Spleen (tissue), 7 donors: ENCODE data around the gene RAB11FIP4.

ENCODE experiments used
- POLR2A ChIP-seq, 3 donors: fragments of 450-650 bp; IDR thresholded peaks; one replicate each; pipeline ENCODE4 v1.5.1; 2017; ENCODE audit warnings: antibody characterized with exemption in 3 of 3, mild to moderate bottlenecking in 1 of 3
- POLR2AphosphoS5 ChIP-seq, 3 donors: sonication (generic); formaldehyde crosslinking; IDR thresholded peaks; one replicate each; pipeline ENCODE4 v1.5.1; 2017; ENCODE audit warnings: antibody characterized with exemption in 3 of 3
- TF ChIP-seq, protein P1 (sequence below), 11 experiments: fragments of 200-600 bp in 7 of 11; fragments of 450-650 bp in 4 of 11; sonication (generic) in 4 of 11; IDR thresholded peaks in 8 of 11; conservative IDR thresholded peaks in 3 of 11; 1 replicate in 7 of 11; 2 replicates in 4 of 11; pipeline versions ENCODE4 v1.4.0 to v1.8.0; 2016 to 2021; ENCODE audit warnings: antibody characterized with exemption in 11 of 11, inconsistent platforms in 4 of 11, mild to moderate bottlenecking in 1 of 11
- donor health status: DM: no; HTN: no; CAD: no; lungs with moderate emphysema.
- donor health status: DM: no; HTN: no; CAD: no.
- donor health status: DM: no; HTN: no; CAD: no.

DNA sequence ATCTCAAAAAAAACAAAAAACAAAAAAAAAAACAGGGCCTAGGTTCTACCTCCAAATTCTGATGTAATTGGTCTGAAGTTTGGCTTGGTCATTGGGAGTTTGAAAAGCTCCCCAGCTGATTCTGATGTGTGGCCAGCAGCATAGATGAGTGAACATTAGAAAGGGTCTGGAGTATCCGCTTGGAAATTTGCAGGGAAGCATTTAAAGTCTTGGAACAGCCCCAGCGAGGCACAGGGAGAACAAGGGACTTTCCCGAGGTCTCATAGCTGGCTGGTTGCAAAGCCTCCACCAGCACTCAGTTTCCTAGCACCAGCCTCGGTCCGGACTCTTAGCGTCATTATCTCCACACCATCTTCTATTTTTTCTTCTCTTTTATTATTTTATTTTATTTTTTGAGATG is 70.8 kb downstream of the RAB11FIP4 start:
- TF ChIP-seq POLR2A (IDR thresholded peaks at IDR 0.05) (no peak), POLR2AphosphoS5 (IDR thresholded peaks at IDR 0.05) (no peak)
- TF ChIP-seq, protein P1, sequence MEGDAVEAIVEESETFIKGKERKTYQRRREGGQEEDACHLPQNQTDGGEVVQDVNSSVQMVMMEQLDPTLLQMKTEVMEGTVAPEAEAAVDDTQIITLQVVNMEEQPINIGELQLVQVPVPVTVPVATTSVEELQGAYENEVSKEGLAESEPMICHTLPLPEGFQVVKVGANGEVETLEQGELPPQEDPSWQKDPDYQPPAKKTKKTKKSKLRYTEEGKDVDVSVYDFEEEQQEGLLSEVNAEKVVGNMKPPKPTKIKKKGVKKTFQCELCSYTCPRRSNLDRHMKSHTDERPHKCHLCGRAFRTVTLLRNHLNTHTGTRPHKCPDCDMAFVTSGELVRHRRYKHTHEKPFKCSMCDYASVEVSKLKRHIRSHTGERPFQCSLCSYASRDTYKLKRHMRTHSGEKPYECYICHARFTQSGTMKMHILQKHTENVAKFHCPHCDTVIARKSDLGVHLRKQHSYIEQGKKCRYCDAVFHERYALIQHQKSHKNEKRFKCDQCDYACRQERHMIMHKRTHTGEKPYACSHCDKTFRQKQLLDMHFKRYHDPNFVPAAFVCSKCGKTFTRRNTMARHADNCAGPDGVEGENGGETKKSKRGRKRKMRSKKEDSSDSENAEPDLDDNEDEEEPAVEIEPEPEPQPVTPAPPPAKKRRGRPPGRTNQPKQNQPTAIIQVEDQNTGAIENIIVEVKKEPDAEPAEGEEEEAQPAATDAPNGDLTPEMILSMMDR (IDR thresholded peaks at IDR 0.05 in 8 of 11, conservative IDR thresholded peaks at IDR 0.05 in 3 of 11): no peak
